Inferior parietal cortex (tissue), 1 donor: ENCODE measurements around the gene NPIPB2.
A peak's percentile ranks its signal among the peaks of the same experiment; 100 is the strongest.

Experiments used
- DNase-seq: peaks from one replicate; pipeline ENCODE4 v3.0.0-alpha.2; 2016; ENCODE audit errors: extremely low spot score

Gene NPIPB2

DNA sequence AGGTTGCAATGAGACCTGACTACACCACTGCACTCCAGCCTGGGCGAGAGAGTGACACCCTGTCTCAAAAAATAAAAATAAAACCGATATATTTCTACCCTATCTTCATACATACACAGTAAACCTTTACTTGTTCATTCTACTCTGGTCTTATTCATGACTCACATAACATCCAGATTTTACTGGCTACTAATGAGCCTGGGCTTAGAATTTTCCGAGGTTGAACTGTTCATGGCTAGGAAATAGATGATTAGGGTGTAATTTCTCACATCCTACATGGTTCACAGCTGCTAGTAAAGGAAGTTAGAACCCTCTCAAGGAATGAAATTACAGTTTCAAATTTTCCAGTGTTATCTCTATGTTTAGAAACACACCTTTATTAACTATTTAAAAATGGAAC, 40.8 kb downstream of the NPIPB2 start:
- no peak for DNase-seq

DNA sequence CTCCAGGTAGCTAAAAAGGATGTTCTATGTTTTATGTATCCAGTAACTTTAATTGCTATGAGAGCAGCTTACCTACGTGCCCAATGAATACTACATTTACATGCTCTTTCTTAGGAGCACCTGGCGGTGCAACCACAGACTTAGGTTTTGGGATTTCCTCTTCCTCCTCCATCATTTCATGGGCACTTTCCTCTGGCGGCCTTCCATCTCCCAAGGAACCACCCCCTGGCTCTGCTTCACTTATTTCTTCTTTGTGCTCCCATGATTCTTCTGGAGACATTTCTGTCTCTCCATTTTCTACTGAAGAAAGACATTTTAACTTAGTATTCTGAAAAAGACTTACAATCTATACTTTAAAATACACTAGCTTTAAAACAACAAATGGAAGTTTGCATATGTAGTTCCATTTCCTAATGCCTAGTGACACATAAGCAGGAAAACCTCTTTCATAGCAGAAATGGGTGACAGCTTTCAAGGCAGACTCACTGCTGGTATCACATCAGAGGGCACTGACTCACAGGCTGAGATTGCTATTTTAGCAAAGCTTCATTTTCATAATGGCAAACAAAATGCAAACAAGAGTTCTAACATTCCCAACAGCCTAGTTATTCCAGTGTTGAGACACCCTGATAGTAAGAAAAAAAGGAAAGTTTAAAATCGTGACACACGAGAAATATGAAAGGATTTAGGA, 45.2 kb downstream of the NPIPB2 start:
- DNase-seq = peak; percentile 27

GRCh38 chr16:11893571-11893970, 48.3 kb downstream of the NPIPB2 start:
- DNase-seq = no peak

GRCh38 chr16:11892761-11893160, 49.1 kb downstream of the NPIPB2 start:
- no peak for DNase-seq

- no peak for DNase-seq
Observed at GRCh38 chr16:11890231-11890965, 51.4 kb downstream of the NPIPB2 start.

- DNase-seq = no peak
Observed at GRCh38 chr16:11886881-11887280, 55.0 kb downstream of the NPIPB2 start.

DNA sequence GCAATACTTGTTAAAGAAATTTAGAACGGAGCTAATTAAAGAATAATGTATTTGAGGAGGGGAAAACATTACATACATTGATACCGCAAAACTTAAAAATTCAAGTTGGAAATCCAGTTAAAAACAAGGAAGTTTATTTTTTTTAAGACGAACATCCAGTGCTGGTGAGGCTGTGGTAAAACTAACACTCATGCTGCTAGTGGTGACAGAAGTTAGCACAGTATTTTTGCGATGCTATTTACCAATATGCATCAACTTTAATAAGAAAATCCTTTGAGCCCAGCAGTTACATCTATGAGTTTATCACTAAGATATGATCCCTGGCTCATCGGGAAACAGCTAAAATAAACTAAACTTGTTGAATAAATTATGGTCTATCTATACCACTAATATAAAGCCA, 57.8 kb downstream of the NPIPB2 start:
- no peak for DNase-seq

DNA sequence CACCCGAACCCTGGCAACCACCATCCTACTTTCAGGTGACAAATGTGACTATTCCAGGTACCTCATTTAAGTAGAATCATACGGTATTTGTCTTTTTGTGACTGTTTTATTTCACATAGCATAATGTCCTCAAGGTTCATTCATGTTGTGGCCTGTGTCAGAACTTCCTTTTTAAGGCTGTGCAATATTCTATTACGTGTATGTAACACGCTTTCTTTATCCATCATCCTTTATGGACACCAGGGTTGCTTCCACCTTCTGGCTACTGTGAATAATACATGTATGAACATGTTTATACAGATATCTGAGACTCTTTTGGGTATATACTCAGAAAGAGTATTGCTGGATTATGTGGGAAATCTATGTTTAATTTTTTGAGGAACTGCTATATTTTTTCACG, 61.8 kb downstream of the NPIPB2 start:
- no peak for DNase-seq

DNA sequence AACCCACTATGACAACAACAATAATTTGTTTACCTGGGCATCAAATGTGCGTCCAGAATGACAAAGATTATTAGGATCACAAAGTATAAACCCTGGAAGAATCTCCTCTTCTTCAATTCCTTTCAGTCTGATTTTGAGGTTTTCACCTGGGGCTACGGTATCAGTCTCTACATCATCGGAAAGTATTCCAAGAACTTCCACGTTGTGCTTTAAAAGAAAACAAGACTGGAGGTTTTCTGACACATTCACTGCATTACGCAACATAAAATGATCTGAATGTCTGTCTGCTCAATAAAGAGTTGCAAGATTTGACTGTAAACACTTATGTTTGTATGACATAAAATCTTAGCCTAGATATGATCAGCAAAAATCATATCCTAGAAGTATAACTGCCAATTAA, 64.5 kb downstream of the NPIPB2 start:
- DNase-seq = no peak
